Keratinocyte (primary cell): Measurements from ENCODE around the gene HOXC12. TPM values are rescaled to one million over a fixed set of nuclear protein-coding genes. Genes with fewer than 3 reads are reported as not detected.

ENCODE experiments used
- DNase-seq: peaks from one replicate; pipeline ENCODE4 v3.0.0-alpha.2; 2011; ENCODE audit warnings: low read depth, missing footprints, low spot score
- FAIRE-seq: peaks from 2 replicates; lab custom pipeline; 2011; peaks lifted over from hg19 to GRCh38; lab: Jason Lieb, UNC
- H2AFZ ChIP-seq: 2 replicates; pipeline ENCODE4 v1.6.0; 2012; ENCODE audit warnings: low read length, control low read depth, inconsistent platforms; ENCODE audit not compliant: control insufficient read depth
- H3K27ac ChIP-seq: 2 replicates; pipeline ENCODE4 v1.5.1; 2011; ENCODE audit warnings: low read length; ENCODE audit not compliant: control insufficient read depth, insufficient read depth
- H3K27me3 ChIP-seq: 3 replicates; pipeline ENCODE4 v1.6.0; 2011; ENCODE audit warnings: low read length; ENCODE audit not compliant: control insufficient read depth, insufficient read depth; ENCODE audit errors: extremely low read depth
- H3K36me3 ChIP-seq, 2 experiments: 2 replicates in 1 of 2; 3 replicates in 1 of 2; pipeline ENCODE4 v1.5.1; 2011; ENCODE audit warnings: low read length in 2 of 2, mild to moderate bottlenecking in 1 of 2; ENCODE audit not compliant: control insufficient read depth in 2 of 2, insufficient read depth in 2 of 2; ENCODE audit errors: extremely low read depth in 1 of 2
- H3K4me1 ChIP-seq: 3 replicates; pipeline ENCODE4 v1.5.1; 2011; ENCODE audit warnings: low read length; ENCODE audit not compliant: control insufficient read depth, insufficient read depth; ENCODE audit errors: extremely low read depth
- H3K4me2 ChIP-seq: 3 replicates; pipeline ENCODE4 v1.6.0; 2011; ENCODE audit warnings: low read depth, low read length; ENCODE audit not compliant: control insufficient read depth, insufficient read depth; ENCODE audit errors: extremely low read depth
- H3K4me3 ChIP-seq, 3 experiments: fragments of 200-600 bp in 1 of 3; sonication (generic) in 1 of 3; 2 replicates in 2 of 3; 3 replicates in 1 of 3; pipeline ENCODE4 v1.5.1; 2011 to 2016; ENCODE audit warnings: low read length in 3 of 3, mild to moderate bottlenecking in 3 of 3, control low read depth in 2 of 3, inconsistent platforms in 1 of 3, low read depth in 1 of 3, mixed read lengths in 1 of 3, mixed run types in 1 of 3, moderate library complexity in 1 of 3; ENCODE audit not compliant: control insufficient read depth in 2 of 3, insufficient read depth in 2 of 3; ENCODE audit errors: extremely low read depth in 1 of 3
- H3K79me2 ChIP-seq: 2 replicates; pipeline ENCODE4 v1.6.0; 2012; ENCODE audit warnings: low read length; ENCODE audit not compliant: control insufficient read depth, insufficient read depth
- H3K9ac ChIP-seq: 3 replicates; pipeline ENCODE4 v1.6.0; 2011; ENCODE audit warnings: low read length; ENCODE audit not compliant: control insufficient read depth, insufficient read depth; ENCODE audit errors: extremely low read depth
- H3K9me1 ChIP-seq: 3 replicates; pipeline ENCODE4 v1.6.0; 2011; ENCODE audit warnings: low read length; ENCODE audit not compliant: control insufficient read depth, insufficient read depth; ENCODE audit errors: extremely low read depth
- H3K9me3 ChIP-seq: 2 replicates; pipeline ENCODE4 v1.5.1; 2012; ENCODE audit warnings: low read depth, low read length; ENCODE audit not compliant: control insufficient read depth
- H4K20me1 ChIP-seq: 3 replicates; pipeline ENCODE4 v1.6.0; 2011; ENCODE audit warnings: low read length; ENCODE audit not compliant: control insufficient read depth, insufficient read depth; ENCODE audit errors: extremely low read depth
- EZH2 ChIP-seq: IDR thresholded peaks from one replicate; pipeline ENCODE4 v1.6.1; 2012; ENCODE audit warnings: inconsistent platforms, mild to moderate bottlenecking, low read length, moderate library complexity
- dilution Hi-C: fragments of 300-500 bp; cut with MboI; formaldehyde crosslinking; loops from one replicate; pipeline ENCODE4 v1.7.0; 2020; ENCODE audit warnings: low sequenced_read_pairs; ENCODE audit not compliant: extremely low pct_ligation_motif_present
- polyA plus RNA-seq, 5 experiments: library from polyadenylated mRNA; depleted of rRNA in 3 of 5; stranded (reverse) in 3 of 5; stranded (forward) in 1 of 5; unstranded in 1 of 5; fragments of >200 nt; gene quantifications; 1 replicate in 1 of 5; 2 replicates in 3 of 5; 3 replicates in 1 of 5; pipeline versions ENCODE4 v1.2.1 to v1.2.3, GENCODE V29; 2011 to 2012; ENCODE audit warnings: missing spikeins in 2 of 5, low read depth in 1 of 5, low replicate concordance in 1 of 5
- TF ChIP-seq, protein P1 (sequence below), 3 experiments: IDR thresholded peaks in 1 of 3; conservative IDR thresholded peaks in 1 of 3; optimal IDR thresholded peaks in 1 of 3; 2 replicates in 2 of 3; 3 replicates in 1 of 3; pipeline versions ENCODE3 to v1.5.1; 2011; ENCODE audit warnings: low read length in 3 of 3, mild to moderate bottlenecking in 3 of 3, moderate library complexity in 2 of 3, control low read depth in 1 of 3, inconsistent platforms in 1 of 3; ENCODE audit not compliant: insufficient read depth in 2 of 3; ENCODE audit errors: extremely low read depth in 1 of 3

HOXC12 gene
- polyA plus RNA-seq, 1 donor (not counting 4 experiments of a cell fraction or from before 2014, with no cell fraction given), result 0.47 TPM

DNA sequence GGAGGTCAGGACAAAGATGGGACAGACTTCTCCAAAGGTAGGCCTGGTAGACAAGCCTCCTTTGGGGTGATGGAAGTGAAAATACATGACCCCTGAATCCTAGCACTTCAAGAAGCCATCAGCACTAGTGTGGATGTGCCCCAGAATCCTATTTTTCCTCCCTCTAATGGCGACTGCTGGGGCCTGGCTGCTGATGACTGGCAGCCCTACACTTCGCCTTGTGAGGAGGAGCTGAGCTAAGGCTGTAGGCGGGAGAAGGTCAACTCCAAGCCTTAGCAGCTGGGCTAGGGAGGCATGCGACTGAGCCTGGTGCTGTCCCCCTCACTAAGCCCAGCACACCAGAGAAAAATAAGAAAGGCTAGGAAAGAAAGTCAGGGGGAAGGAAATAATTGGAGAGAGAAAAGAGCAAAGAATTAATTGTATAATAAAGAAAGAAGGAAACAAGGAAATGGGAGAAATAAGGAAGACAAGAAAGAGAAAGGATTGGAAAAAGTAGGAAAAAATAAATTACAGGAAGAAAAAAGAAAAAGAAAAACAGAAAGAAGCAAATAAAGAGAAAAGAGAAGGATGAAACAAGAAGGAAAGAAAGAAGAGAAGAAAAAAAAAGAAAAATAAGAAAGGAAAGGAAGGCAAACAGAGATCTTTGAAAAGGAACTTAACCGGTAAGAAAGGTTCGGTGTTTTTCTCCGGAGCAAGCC is 25.6 kb downstream of the HOXC12 start:
- H3K4me3 ChIP-seq, result peak overlapping the region in 1 of 3 experiments; percentile 9
- H3K9ac ChIP-seq, result peak overlapping the region; percentile 77
- no peaks in the 10 kb centered on the region for H4K20me1 ChIP-seq
- peak overlapping the region; percentile 74 for H3K27ac ChIP-seq
- no peaks in the 10 kb centered on the region for H3K9me3 ChIP-seq
- H3K36me3 ChIP-seq, result no peaks in the 10 kb centered on the region
- no peaks in the 10 kb centered on the region for H3K27me3 ChIP-seq
- peaks cover 22% of the 10 kb centered on the region for H3K79me2 ChIP-seq
- no peaks in the 10 kb centered on the region for H3K9me1 ChIP-seq
- DNase-seq, result no peak
- peaks cover 28% of the 10 kb centered on the region for H3K4me1 ChIP-seq
- dilution Hi-C loops, result no loop called here
- TF ChIP-seq, protein P1, sequence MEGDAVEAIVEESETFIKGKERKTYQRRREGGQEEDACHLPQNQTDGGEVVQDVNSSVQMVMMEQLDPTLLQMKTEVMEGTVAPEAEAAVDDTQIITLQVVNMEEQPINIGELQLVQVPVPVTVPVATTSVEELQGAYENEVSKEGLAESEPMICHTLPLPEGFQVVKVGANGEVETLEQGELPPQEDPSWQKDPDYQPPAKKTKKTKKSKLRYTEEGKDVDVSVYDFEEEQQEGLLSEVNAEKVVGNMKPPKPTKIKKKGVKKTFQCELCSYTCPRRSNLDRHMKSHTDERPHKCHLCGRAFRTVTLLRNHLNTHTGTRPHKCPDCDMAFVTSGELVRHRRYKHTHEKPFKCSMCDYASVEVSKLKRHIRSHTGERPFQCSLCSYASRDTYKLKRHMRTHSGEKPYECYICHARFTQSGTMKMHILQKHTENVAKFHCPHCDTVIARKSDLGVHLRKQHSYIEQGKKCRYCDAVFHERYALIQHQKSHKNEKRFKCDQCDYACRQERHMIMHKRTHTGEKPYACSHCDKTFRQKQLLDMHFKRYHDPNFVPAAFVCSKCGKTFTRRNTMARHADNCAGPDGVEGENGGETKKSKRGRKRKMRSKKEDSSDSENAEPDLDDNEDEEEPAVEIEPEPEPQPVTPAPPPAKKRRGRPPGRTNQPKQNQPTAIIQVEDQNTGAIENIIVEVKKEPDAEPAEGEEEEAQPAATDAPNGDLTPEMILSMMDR (optimal IDR thresholded peaks at IDR 0.05 in 1 of 3, IDR thresholded peaks at IDR 0.05 in 1 of 3, conservative IDR thresholded peaks at IDR 0.05 in 1 of 3; ENCODE audit: extremely low read depth in 1 of 3, insufficient read depth in 2 of 3, low read length in 3 of 3), result no peak
- TF ChIP-seq EZH2, result no peak
- H2AFZ ChIP-seq, result no peak overlapping the region
- H3K4me2 ChIP-seq, result peak overlapping the region; percentile 87
- no peak for FAIRE-seq

DNA sequence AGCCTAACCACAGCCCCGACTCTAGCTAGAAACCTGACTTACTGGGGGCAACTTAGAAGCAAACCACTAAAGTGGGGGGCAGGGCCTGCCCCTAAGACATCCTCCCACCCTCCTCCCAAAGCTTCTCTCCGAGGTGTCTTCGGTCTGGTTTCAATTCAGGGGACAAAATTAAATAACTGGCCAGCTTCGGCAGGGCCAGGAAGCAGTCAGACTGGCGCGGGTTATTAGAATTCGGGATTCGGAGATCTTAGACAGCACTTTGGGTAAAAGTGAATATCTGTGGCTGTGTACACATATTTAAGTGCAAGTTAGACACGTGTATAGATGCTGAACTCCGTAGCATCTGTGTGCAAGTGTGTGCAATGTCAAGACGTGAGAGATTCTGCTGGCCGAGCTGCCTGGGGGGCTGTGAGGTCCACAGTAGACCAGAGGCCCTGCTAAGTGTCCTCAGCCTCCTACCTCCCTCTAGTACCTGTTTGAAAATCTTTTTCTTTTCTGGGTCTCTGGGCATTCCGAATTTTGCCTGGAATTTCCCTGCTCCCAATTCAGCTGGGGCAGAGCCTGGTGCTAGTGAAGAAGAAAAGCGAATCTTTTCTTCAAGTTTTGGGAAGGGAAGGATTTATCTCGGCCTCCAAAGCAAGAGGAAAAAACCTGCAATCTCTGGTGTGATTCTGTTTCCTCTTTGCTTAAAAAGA is 26.2 kb downstream of the HOXC12 start:
- no peaks in the 10 kb centered on the region for H3K9me1 ChIP-seq
- dilution Hi-C loops, result no loop called here
- H3K4me1 ChIP-seq, result peaks cover 25% of the 10 kb centered on the region
- peaks cover 24% of the 10 kb centered on the region for H3K79me2 ChIP-seq
- H3K4me3 ChIP-seq, result peak overlapping the region in 2 of 3 experiments; percentile 2 to 22
- no peaks in the 10 kb centered on the region for H3K9me3 ChIP-seq
- H3K4me2 ChIP-seq, result peak overlapping the region; percentile 87
- no peak for DNase-seq
- H3K27ac ChIP-seq, result peak overlapping the region; percentile 74
- H3K36me3 ChIP-seq, result no peaks in the 10 kb centered on the region
- TF ChIP-seq, protein P1 (optimal IDR thresholded peaks at IDR 0.05 in 1 of 3, IDR thresholded peaks at IDR 0.05 in 1 of 3, conservative IDR thresholded peaks at IDR 0.05 in 1 of 3; ENCODE audit: extremely low read depth in 1 of 3, insufficient read depth in 2 of 3, low read length in 3 of 3), result no peak
- no peak for TF ChIP-seq EZH2
- H3K27me3 ChIP-seq, result no peaks in the 10 kb centered on the region
- FAIRE-seq, result peak; percentile 41
- H2AFZ ChIP-seq, result no peak overlapping the region
- H4K20me1 ChIP-seq, result no peaks in the 10 kb centered on the region
- H3K9ac ChIP-seq, result peak overlapping the region; percentile 77
